ENCODE data around the gene PYCR2.
"Not testable (repeated sequence)": the region's sequence is repeated elsewhere in the genome, so short reads cannot be mapped to it uniquely, and the experiment has no call there.

The PYCR2 gene

DNA sequence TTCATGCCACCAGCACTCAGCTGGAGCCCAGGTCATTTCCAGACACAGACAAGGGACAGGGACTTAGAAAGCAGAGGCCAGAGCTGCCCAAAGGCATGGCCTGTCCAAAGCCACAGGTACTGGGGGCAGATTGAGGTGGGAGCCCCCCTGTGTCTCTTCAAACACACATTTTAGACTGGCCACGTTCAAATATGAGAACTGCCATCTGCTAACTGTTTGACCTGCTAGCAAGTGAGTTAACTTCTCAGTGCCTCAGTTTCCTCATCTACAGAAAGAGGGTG, 17.8 kb upstream of the PYCR2 start:
- DNase-seq: no peak

- DNase-seq: no peak
Measured at GRCh38 chr1:225941187-225941941, 17.3 kb upstream of the PYCR2 start, which contains the start of gene LEFTY2. TSS of gene LEFTY2 (minus strand) at chr1:225941220. CDS start at chr1:225941140, 80 bp downstream.

DNA sequence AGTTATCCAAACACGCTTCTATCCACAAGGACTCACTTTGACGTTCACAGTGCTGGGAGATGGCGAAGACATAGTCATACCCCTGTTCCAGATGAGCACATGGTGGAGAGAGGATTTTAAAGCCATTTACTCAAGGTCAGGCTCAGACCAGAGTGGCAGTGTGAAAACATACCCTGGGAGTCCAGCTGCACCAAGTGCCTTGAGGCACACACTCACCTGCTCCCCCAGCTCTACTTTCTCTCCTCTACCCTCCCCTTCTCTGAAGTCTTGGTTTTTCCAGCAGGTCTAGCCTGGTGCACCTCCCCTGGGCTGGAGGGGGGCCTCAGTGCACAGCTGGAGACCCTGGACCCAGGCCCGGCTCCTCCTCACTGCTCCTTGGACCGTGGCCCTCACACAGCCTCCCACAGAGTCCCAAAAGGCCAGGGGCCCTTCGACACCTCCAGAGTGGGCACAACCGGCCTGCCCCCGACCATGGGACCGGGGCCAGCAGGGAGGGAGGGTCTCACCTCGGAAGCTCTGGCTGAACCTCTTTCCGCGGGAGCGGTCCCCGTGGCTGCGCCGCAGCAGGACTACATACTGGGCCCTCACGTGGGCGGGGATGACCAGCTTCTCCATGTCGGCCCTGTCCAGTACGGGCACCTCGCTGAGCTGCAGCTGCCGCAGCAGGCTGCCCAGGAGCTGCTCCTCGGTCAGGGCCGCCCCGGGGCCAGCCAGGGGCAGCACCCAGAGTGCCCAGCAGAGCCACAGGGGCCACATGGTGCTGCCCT, 16.5 kb upstream of the PYCR2 start:
- DNase-seq: no peak

DNA sequence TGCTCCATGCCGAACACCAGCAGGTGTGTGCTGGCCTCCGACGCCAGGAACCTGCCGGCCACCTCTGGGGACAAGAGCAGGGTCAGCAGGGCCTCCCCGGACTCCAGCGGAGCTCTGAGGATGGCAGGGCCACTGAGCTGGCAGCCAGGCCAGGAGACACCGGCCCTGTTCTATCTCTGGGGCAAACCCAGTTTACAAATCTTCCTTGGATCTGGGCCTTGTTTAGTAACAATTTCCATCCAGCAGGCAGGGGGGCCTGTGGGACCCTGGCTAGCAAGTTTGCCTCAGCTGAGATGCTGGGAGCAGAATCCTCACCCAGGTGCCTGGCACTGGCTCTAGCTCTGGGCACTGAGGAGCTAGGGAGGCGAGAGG, 15.9 kb upstream of the PYCR2 start:
- DNase-seq: not testable (repeated sequence)

DNA sequence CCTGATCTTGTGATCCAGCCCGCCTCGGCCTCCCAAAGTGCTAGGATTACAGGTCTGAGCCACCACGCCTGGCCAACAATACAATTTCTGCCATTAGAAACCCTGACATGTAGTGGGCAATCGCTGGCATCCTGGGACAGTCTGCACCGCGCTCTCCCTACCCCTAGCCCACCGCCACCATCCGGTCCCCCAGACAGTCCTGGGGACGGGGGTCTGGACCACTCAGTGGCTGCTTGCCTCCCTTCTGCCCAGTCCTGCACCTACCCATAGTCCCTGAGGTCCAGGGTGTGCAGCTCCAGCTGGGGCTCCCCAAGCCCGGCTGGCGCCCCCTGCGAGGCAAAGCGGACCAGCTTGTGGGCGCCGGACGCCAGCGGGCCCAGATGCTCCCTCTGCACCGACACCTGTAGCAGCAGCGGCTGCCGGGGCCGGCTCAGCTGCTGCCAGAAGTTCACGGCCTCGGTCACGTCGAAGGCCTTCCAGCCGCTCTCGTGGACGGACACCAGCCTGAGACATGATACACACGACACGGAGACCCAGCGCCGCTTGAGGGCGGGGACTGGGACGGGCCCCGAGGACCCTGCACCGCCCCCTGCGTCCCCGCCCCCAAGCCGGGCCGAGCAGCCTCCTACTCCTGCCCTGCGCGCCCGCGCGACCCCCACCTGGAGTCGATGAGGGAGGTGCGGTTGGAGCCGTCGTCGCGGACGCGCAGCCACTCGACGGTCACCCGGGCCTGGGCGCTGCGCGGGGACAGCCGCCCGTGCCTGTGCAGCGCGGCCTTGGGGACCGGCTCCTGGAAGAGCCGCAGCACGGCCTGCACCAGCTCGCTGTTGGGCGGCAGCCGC, 15.3 kb upstream of the PYCR2 start:
- DNase-seq: not testable (repeated sequence)

DNA sequence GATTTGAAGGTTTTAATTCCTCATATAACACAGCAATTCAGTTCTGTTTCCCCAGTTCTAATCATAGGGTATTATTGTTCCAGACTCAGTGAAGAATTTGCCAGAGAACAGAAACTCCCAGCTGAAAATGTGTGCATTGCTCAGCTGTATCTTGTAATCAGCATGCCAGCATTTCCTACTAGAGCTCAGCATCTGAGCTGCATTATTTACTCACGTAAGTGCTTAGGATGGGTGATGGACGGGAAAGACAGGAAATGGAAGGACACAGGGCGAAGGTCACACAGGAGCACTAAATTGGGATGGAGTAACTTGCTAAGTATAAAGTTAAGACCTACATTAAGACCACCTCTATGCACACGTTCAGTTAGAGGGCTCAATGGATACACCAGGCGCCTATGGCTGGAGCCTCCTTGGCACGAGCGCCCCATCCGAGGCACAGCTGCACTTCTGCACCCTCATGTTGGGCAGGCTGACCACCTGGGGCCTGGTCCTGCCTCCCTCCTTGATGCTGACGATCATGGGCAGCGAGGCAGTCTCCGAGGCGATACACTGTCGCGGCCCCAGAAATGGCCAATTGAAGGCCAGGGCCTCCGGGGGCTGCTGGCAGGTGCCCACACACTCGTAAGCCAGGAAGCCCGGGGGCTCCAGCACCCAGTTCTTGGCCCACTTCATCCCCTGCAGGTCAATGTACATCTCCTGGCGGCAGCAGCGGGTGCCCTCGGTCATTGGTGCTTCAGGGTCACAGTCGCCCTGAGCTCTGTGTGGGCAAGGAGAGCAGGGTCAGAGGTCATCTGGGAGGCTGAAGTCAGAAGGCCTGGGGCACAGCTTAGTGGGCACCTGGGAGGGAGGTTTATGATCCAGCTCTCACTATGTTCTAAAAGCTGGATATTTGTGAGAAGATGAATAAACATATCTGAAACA, 13.3 kb upstream of the PYCR2 start:
- no peak for DNase-seq

GRCh38 chr1:225936523-225936922, 12.5 kb upstream of the PYCR2 start:
- no peak for DNase-seq

- not testable (repeated sequence) for DNase-seq
Measured at GRCh38 chr1:225936086-225936485, 12.0 kb upstream of the PYCR2 start.

- no peak for DNase-seq
Measured at GRCh38 chr1:225934711-225935110, 10.7 kb upstream of the PYCR2 start.

DNA sequence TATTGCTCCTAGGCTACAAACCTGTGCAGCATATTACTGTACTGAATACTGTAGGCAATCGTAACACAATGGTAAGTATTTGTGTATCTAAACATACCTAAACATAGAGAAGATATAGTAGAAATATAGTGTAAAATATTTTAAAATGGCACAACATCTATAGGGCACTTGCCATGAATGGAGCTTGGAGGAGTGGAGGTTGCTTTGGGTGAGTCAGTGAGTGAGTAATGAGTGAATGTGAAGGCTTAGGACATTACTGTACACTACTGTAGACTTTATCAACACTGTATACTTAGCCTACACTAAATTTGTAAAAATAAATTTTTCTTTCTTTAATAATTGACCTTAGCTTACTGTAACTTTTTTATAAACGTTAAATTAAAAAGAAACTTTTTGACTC, 9.0 kb upstream of the PYCR2 start:
- DNase-seq: no peak

GRCh38 chr1:225931270-225932136, 7.5 kb upstream of the PYCR2 start:
- DNase-seq: no peak

DNA sequence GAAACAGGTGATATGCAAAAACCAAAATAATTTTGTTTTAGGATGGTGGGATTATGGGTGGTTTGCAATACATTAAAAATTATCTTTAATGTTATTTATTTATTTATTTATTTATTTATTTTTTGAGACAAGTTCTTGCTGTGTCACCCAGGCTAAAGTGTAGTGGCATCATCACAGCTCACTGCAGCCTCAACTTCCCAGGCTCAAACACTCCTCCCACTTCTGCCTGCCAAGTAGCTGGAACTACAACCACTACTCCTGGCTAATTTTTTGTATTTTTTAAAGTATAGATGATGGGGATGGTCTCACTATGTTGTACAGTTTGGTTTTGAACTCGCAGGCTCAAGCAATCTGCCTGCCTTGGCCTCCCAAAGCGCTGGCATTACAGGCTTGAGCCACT, 6.5 kb upstream of the PYCR2 start:
- no peak for DNase-seq

- not testable (repeated sequence) for DNase-seq
Measured at GRCh38 chr1:225929462-225929861, 5.4 kb upstream of the PYCR2 start.

DNA sequence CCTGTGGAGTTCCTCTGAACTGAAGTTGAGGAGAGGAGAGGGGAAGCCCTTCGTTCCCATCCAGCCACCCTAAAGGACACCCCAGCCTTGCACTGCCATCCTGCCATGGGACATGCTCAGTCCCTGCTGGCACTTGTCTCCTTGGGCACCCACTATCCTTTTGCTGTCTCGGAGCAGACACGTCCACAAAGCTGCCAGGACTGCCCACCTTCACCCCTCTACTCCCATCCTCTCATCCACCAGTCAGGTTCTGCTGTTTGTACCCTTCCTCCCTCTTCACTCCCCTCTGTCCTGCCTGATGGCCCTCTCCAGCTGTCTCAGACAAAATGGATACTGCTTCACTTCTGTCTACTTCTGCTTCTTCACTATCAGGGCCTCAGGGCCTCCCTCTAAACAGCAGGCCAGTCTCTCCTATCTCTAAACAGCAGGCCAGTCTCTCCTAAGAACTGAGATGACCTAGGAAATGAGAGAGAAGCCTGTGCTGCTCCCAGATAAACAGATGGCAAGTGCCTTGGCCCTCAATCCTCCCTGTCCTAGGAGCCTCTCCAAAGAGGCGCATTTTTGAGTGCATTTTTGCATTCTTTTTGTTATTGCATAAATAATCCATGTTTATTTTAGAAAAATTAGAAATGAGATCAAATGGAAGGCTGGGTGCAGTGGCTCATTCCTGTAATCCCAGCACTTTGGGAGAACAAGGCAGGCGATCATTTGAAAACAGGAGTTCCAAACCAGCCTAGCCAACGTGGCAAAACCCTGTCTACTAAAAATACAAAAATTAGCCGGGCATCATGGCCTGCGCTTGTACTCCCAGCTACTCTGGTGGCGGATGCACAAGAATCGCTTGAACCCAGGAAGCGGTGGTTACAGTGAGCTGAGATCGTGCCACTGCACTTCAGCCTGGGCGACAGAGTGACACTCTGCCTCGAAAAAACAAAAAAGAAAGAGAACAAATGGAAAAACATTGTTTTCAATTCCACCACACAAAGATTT, 4.4 kb upstream of the PYCR2 start:
- DNase-seq: no peak

GRCh38 chr1:225926551-225927113, 2.6 kb upstream of the PYCR2 start:
- no peak for DNase-seq

GRCh38 chr1:225923381-225923691, 714 bp downstream of the PYCR2 start:
- DNase-seq: no peak

- no peak for DNase-seq
Measured at GRCh38 chr1:225921734-225922709, 2.0 kb downstream of the PYCR2 start.

GRCh38 chr1:225919906-225920305, 4.1 kb downstream of the PYCR2 start:
- no peak for DNase-seq

DNA sequence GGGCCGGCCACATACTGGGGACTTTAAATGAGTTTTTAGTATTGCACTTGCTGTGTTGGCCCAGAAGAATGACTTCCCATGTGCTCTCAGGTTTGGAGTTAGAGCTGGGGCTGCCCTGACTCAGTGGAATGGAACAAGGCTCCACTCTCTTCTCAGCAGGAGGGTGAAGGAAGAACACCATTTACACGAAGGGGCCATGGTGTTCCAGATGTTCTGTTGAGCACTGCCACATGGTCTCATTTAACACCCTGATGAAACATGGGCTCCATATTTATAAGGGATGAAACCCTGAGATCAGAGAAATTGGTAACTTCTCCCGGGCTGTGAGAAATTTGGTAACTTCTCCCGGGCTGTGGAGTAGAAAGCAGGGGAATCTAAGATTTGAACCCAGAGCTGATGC, 5.8 kb downstream of the PYCR2 start:
- no peak for DNase-seq

Measured in activated CD8-positive, alpha-beta memory T cell treated with anti-CD3 and anti-CD28 coated beads, Interleukin-2, amount 50 U/mL, for 48 hours (primary cell).